Head of caudate nucleus (tissue), 42 donors: ENCODE data around the gene EBP.
"Not testable (repeated sequence)": the region's sequence is repeated elsewhere in the genome, so short reads cannot be mapped to it uniquely, and the experiment has no call there.

Experiments used
- DNase-seq, 42 donors: peaks; one replicate each; pipeline versions ENCODE4 v3.0.0 to v3.0.0-alpha.2; 2020 to 2021; ENCODE audit warnings: mixed read lengths in 7 of 42
- intact Hi-C: fragments of 100-400 bp; cut with DNase I; formaldehyde crosslinking; loops from one replicate; pipeline ENCODE4 v1.15.0; 2022

EBP gene

GRCh38 chrX:48516285-48516684, 5.3 kb upstream of the EBP start:
- no peak for DNase-seq
- intact Hi-C loops = no loop called here

- intact Hi-C loops = no loop called here
Measured at GRCh38 chrX:48516987-48517386, 4.6 kb upstream of the EBP start.

DNA sequence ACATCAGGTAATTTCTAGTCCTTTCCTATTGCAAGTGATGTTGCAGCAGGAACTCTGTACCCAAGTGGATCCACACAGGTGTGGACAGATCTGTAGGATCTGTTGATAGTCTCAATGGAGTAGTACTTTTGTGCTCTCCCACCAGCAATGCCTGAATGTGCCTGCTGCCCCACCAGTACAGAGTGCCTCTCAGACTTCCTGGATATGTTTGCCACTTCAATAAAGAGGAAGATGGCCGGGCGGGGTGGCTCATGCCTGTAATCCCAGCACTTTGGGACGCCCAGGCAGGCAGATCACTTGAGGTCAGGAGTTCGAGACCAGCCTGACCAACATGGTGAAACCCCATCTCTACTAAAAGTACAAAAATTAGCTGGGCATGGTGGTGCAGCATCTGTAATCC, 2.1 kb upstream of the EBP start:
- intact Hi-C loops, DNase-seq: not testable (repeated sequence)

More at GRCh38 chrX:48516987-48517386, 4.6 kb upstream of the EBP start:
- no peak for DNase-seq

DNA sequence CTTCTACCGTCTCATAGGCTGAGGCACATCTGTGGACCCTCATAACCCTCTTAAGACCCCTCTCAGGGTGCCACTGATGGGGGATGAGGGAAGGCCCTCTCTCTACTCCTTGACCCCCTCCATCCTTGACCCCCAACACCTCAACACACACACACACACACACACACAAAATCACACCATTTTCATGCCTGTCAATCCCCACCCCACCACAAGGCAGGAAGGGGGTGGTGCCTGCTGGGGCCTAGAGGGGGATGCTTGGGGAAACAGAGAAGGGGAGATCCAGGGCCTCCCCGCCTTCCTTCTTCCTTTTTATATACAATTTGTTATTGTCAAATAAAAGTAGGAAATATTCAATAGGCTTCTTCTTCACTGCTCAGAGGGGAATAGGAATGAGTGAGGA, 1.2 kb upstream of the EBP start:
- intact Hi-C loops = no loop called here
- DNase-seq = no peak

DNA sequence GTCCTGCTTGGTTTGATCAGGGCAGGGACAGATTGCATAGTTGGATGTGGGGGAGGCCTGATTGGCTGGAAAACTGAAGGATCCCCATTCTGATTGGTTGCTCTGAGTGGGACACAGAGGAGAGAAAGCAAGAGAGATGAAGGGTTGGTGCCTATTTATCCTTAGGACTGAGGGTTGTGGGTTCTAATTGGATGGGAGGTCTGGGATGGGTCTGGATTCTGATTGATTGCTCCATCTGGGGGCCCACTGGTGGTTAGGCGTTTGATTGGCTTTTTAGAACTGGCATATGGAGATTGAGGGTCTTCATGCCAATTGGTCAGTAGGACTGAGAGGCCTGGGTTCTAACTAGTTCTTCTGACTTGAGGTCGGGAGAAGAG, 644 bp upstream of the EBP start:
- peak in 10 of 42 donors; percentile 3 to 40 (median 26) for DNase-seq
- intact Hi-C loops = no loop called here

GRCh38 chrX:48522291-48522690, 683 bp downstream of the EBP start:
- intact Hi-C loops = no loop called here
- no peak for DNase-seq

- DNase-seq = no peak
- intact Hi-C loops = no loop called here
Measured at GRCh38 chrX:48523682-48524081, 2.1 kb downstream of the EBP start.

DNA sequence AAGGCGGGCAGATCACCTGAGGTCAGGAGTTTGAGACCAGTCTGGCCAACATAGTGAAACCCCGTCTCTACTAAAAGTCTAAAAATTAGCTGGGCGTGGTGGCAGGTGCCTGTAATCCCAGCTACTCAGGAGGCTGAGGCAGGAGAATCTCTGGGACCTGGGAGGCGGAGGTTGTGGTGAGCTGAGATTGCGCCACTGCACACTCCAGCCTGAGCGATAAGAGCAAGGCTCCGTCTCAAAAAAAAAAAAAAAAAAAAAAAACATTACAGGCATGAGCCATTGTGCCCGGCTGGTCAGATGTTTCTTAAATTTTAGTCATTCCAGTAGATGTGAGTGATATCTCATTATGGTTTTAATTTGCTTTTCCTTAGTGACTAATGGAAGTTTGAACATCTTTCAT, 4.2 kb downstream of the EBP start:
- DNase-seq, intact Hi-C loops: not testable (repeated sequence)

DNA sequence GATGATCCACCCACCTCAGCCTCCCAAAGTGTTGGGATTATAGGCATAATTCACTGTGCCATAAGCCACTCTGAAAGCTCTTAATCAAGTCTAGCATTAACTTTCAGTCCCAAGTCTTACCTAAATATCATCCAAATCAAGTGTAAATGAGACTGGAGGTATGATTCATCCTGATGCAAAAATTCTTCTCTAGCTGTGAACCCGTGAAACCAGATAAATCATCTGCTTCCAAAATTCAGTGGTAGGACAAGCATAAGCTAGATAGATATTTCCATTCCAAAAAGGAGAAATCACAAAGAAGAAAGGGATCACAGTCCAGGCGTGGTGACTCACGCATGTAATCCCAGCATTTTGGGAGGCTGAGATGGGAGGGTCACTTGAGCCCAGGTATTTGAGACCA, 9.1 kb downstream of the EBP start:
- DNase-seq = no peak
- intact Hi-C loops = no loop called here

GRCh38 chrX:48531358-48531959, 9.9 kb downstream of the EBP start:
- no peak for DNase-seq
- intact Hi-C loops = no loop called here

DNA sequence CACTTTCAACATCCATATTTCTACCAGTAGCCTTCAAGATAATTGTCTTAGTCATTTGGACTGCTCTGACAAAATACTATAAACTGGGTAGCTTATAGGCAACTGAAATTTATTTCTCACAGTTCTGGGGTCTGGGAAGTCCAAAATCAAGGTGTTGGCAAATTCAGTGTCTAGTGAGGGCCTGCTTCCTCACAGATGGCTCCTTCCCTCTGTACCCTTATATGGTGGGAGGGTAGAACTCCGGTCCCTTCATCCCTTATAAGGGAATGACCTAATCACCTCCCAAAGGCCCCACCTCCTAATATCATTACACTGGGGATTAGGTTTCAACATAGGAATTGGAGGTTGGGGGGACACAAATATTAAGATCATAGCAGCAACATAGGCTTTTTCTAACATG, 10.6 kb downstream of the EBP start:
- DNase-seq = no peak
- intact Hi-C loops = no loop called here

- intact Hi-C loops = no loop called here
- no peak for DNase-seq
Measured at GRCh38 chrX:48533165-48533564, 11.6 kb downstream of the EBP start.

DNA sequence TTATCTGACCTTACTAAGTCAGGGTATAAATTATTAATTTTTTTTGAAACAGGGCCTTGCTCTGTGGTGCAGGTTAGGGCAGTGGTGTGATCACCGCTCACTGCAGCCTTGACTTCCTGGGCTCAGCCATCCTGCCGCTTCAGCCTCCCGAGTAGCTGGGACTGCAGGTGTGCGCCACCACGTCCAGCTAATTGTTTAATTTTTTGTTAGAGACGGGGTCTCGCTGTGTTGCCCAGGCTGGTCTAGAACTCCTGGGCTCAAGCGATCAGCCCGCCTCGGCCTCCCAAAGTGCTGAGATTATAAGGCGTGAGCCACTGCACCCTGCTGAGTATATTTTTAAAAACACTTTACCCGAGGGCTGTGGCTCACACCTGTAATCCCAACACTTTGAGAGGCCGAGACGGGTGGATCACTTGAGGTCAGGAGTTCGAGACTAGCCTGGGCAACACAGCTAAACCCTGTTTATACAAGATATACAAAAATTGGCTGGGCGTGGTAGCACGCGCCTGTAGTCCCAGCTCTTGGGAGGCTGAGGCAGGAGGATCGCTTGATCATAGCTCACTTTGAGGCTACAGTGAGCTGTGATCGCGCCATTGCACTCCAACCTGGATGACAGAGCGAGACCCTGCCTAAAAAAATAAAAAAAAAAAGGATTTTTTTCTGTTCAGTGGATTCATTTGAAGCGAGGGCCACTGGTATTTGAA, 17.2 kb downstream of the EBP start:
- intact Hi-C loops = no loop called here
- peak in 1 of 42 donors; percentile 1 for DNase-seq

DNA sequence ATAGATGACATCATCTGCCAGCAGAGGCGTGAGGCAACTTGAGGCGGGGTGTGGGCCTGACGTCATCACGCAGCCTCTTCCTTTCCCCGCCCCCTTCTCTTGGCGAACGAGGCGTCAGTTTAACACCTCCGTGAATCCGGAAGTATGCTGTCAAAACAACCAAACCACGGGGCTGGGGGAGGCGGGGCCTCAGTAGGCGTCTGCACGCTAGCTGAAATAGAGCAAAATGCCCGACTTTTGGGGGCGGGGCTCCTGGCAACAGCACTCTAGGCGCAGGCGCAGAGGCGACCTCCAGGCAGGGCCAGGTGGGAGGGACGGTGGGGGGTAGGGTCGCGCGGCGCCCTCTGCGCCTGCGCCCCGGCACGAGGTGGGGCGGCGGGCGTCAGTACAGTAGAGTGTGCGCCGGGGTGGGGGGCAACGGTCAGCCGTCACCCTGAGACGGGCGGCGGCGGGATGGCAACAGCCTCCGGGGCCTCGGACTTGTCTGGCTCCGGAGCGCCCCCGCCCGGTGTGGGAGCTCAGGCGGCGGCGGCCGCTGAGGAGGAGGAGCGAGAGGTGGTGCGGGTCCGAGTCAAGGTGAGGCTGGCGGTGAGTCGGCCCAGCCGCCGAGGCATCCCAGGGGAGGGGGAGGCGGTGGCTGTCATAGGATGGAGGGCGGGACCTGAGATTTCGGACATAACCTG, 17.9 kb downstream of the EBP start, which contains the start of gene TBC1D25:
Gene TBC1D25, plus strand, starts transcription at position 370 of the 683 bp plus-strand sequence. Its CDS starts 84 bp downstream, at position 454.
- peak; percentile 87 to 98 (median 94) for DNase-seq
- intact Hi-C loops = loop anchor here (5.0 kb wide), 1 partner anchor 258 kb away; no protein-coding TSS in a partner anchor

- intact Hi-C loops = loop anchor here (5.0 kb wide), 1 partner anchor 257 kb away; no protein-coding TSS in a partner anchor
- peak in 35 of 42 donors; percentile 9 to 64 (median 29) for DNase-seq
Measured at GRCh38 chrX:48540028-48540375, 18.4 kb downstream of the EBP start.

- intact Hi-C loops = loop anchor here (5.0 kb wide), 1 partner anchor 257 kb away; no protein-coding TSS in a partner anchor
Measured at GRCh38 chrX:48540480-48540879, 18.9 kb downstream of the EBP start.

DNA sequence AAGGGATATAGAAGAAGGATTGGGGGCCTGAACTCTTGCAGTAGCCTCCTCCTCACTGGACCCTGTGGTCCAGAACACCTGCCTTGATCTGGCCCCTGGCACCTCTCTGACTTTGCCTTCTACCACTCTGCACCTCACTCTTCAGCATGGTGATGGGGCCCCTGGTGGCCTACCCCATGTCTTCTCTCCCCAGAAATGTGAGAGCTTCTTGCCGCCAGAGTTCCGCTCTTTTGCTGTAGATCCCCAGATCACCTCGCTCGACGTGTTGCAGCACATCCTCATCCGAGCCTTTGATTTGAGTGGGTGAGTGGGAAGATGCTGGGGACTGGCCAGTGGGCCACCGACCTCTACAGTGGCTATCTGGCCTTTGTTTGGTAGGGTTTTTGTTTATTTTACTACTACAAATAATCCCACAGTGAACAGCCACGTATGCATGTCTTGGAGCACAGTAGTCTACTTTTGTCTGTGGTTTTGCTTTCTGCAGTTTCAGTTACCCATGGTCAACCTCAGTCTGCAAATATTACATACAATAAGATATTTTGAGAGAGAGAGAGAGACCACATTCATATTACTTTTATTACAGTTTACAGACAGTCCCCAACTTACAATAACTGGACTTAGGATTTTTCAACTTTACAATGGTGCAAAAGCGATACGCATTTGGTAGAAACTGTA, 19.7 kb downstream of the EBP start:
- DNase-seq = no peak

More at GRCh38 chrX:48540480-48540879, 18.9 kb downstream of the EBP start:
- no peak for DNase-seq

DNA sequence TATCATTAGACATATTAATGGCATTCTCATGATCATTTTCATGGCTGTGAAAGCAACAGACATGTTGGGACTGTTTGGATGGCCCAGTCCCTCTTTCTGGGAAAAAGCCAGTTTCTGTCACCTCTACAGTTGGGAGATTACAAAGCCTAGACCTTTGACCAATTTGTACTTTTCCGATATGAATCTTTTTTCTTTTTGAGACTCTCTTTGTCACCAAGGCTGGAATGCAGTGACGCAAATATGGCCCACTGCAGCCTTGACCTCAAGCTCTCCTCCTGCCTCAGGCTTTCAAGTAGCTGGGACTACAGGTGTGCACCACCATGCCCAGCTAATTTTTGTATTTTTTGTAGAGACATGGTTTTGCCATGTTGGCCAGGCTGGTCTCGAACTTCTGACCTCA, 27.3 kb downstream of the EBP start:
- DNase-seq = no peak
- intact Hi-C loops = no loop called here

More for the DNA sequence above, 19.7 kb downstream of the EBP start:
- intact Hi-C loops = loop anchor here (5.0 kb wide), 1 partner anchor 256 kb away; no protein-coding TSS in a partner anchor

DNA sequence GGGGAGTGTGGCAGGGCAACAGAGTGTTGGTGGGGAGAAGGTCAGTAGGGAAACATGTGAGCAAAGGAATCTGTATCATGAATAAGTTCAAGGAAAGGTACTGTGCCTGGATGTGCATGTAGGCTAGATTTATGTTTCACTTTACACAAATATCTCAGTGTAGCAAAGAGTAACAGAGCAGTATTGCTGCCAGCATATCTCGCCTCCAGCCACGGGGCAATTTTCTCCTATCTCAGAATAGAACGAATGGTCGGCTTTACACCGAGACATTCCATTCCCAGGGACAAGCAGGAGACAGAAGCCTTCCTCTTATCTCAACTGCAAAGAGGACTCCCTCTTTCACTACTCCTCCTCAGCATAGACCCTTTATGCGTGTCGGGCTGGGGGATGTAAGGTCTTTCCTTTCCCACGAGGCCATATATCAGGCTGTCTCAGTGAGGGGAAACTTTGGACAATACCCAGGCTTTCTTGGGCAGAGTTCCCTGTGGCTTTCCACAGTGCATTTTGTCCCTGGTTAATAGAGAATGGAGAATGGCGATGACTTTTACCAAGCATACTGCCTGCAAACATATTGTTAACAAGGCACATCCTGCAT, 34.2 kb downstream of the EBP start:
- DNase-seq, intact Hi-C loops: not testable (repeated sequence)
